ENCODE data around the gene HSD17B13. TPM values are rescaled to one million over a fixed set of nuclear protein-coding genes. Genes with fewer than 3 reads are reported as not detected.

The HSD17B13 gene
- total and polyA plus RNA-seq, 2 experiments from 2014 or later, result 0.15 TPM; not detected in 1

DNA sequence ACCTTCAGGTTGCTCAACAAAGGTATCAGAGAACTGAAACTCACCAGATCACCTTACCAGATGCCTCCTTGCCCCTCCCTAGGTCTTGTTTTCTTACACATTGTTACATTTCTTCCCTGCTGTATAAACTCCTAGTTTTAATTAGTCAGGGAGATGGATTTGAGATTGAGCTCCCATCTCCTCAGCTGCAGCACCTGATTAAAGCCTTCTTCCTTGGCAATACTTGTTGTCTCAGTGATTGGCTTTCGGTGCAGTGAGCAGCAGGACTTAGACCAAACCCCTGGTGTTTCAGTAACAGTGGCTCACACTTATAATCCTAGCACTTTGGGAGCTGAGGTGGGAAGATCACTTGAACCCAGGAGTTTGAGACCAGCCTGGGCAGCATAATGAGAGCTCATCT, 59.8 kb downstream of the HSD17B13 start:
- Mint-ChIP-seq H3K27me3 (ENCODE audit: insufficient read depth, low read depth, poor library complexity) (no peaks in the 10 kb centered on the region), H3K9me3 (peaks cover 4% of the 10 kb centered on the region; the same call in 1 of the 3 replicates), H3K4me1 (no peaks in the 10 kb centered on the region), H3K27ac (no peak overlapping the region), H3K4me3 (no peak overlapping the region), H3K36me3 (ENCODE audit: low read depth) (peaks cover 3% of the 10 kb centered on the region; the same call in 1 of the 3 replicates)
- Histone ChIP-seq H3F3A (replicated peaks; ENCODE audit: low read depth) (no peaks in the 10 kb centered on the region), H3K36me3 (ENCODE audit: insufficient read depth) (no peaks in the 10 kb centered on the region), H2AFZ (no peak overlapping the region), H4K20me1 (replicated peaks; ENCODE audit: insufficient read depth) (no peaks in the 10 kb centered on the region), H3K4me1 (ENCODE audit: insufficient read depth) (no peaks in the 10 kb centered on the region), H3K27me3 (ENCODE audit: insufficient read depth) (no peaks in the 10 kb centered on the region), H3K27ac (ENCODE audit: low read depth) (no peak overlapping the region), H3K4me2 (no peak overlapping the region), H3K79me2 (replicated peaks; ENCODE audit: insufficient read depth) (no peaks in the 10 kb centered on the region), H3K4me3 (no peak overlapping the region), H3K9me2 (ENCODE audit: insufficient read depth) (no peaks in the 10 kb centered on the region)
- no peak for ATAC-seq
- no peak for DNase-seq (ENCODE audit: low spot score)
- TF ChIP-seq POLR2AphosphoS5 (IDR thresholded peaks at IDR 0.05; ENCODE audit: low read depth) (no peak), EZH2 (IDR thresholded peaks at IDR 0.05; ENCODE audit: low read depth, unreplicated experiment) (no peak), STAT1 (IDR thresholded peaks at IDR 0.05; ENCODE audit: unreplicated experiment) (no peak), CTCF (conservative IDR thresholded peaks at IDR 0.05; ENCODE audit: low read depth in 2 of 2) (no peak), ZNF462 (CRISPR knock-in tag; IDR thresholded peaks at IDR 0.05) (no peak), ETS1 (IDR thresholded peaks at IDR 0.05) (no peak), ZNF331 (CRISPR knock-in tag; IDR thresholded peaks at IDR 0.05; ENCODE audit: low read depth) (no peak), ZNF114 (CRISPR knock-in tag; IDR thresholded peaks at IDR 0.05) (no peak), NANOG (IDR thresholded peaks at IDR 0.05; ENCODE audit: borderline replicate concordance) (no peak), JUNB (IDR thresholded peaks at IDR 0.05; ENCODE audit: unreplicated experiment) (no peak), CREB1 (CRISPR knock-in tag; IDR thresholded peaks at IDR 0.05; ENCODE audit: low read depth) (no peak), EZH2phosphoT487 (IDR thresholded peaks at IDR 0.05; ENCODE audit: unreplicated experiment) (no peak)
- TF ChIP-seq, protein P1, sequence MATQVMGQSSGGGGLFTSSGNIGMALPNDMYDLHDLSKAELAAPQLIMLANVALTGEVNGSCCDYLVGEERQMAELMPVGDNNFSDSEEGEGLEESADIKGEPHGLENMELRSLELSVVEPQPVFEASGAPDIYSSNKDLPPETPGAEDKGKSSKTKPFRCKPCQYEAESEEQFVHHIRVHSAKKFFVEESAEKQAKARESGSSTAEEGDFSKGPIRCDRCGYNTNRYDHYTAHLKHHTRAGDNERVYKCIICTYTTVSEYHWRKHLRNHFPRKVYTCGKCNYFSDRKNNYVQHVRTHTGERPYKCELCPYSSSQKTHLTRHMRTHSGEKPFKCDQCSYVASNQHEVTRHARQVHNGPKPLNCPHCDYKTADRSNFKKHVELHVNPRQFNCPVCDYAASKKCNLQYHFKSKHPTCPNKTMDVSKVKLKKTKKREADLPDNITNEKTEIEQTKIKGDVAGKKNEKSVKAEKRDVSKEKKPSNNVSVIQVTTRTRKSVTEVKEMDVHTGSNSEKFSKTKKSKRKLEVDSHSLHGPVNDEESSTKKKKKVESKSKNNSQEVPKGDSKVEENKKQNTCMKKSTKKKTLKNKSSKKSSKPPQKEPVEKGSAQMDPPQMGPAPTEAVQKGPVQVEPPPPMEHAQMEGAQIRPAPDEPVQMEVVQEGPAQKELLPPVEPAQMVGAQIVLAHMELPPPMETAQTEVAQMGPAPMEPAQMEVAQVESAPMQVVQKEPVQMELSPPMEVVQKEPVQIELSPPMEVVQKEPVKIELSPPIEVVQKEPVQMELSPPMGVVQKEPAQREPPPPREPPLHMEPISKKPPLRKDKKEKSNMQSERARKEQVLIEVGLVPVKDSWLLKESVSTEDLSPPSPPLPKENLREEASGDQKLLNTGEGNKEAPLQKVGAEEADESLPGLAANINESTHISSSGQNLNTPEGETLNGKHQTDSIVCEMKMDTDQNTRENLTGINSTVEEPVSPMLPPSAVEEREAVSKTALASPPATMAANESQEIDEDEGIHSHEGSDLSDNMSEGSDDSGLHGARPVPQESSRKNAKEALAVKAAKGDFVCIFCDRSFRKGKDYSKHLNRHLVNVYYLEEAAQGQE (IDR thresholded peaks at IDR 0.05; ENCODE audit: unreplicated experiment), result no peak
